Skeletal muscle tissue (tissue), 4 donors: ENCODE data around the gene F8. TPM values are rescaled to one million over a fixed set of nuclear protein-coding genes. Genes with fewer than 3 reads are reported as not detected.

Source experiments
- H3K27ac ChIP-seq: one replicate; pipeline ENCODE4 v1.7.0; 2013; ENCODE audit warnings: mild to moderate bottlenecking, low read depth, low read length, inconsistent platforms
- H3K27me3 ChIP-seq, 3 donors: one replicate each; pipeline ENCODE4 v1.7.0; 2013; ENCODE audit warnings: low read length in 3 of 3; ENCODE audit not compliant: control insufficient read depth in 3 of 3, insufficient read depth in 3 of 3
- H3K36me3 ChIP-seq, 3 donors: one replicate each; pipeline ENCODE4 v1.7.0; 2013; ENCODE audit warnings: low read length in 3 of 3; ENCODE audit not compliant: control insufficient read depth in 3 of 3, insufficient read depth in 3 of 3
- H3K4me1 ChIP-seq, 3 donors: one replicate each; pipeline ENCODE4 v1.7.0; 2013; ENCODE audit warnings: low read length in 3 of 3, mild to moderate bottlenecking in 3 of 3; ENCODE audit not compliant: control insufficient read depth in 3 of 3, insufficient read depth in 3 of 3
- H3K4me3 ChIP-seq, 3 donors: one replicate each; pipeline ENCODE4 v1.7.0; 2013; ENCODE audit warnings: low read length in 3 of 3
- H3K9ac ChIP-seq, 3 donors: one replicate each; pipeline ENCODE4 v1.7.0; 2013; ENCODE audit warnings: low read length in 3 of 3, mild to moderate bottlenecking in 3 of 3, moderate library complexity in 2 of 3, low read depth in 1 of 3
- H3K9me3 ChIP-seq, 3 donors: one replicate each; pipeline ENCODE4 v1.7.0; 2013; ENCODE audit warnings: low read length in 3 of 3; ENCODE audit not compliant: control insufficient read depth in 3 of 3
- total RNA-seq: library from RNA; depleted of rRNA; stranded (reverse); fragments of >200 nt; gene quantifications from one replicate; pipeline ENCODE4 v1.2.3, GENCODE V29; 2014
- donor health status: Osteomylitis.

F8 gene
- total RNA-seq, 1 donor from 2014 or later, result 4.2 TPM

DNA sequence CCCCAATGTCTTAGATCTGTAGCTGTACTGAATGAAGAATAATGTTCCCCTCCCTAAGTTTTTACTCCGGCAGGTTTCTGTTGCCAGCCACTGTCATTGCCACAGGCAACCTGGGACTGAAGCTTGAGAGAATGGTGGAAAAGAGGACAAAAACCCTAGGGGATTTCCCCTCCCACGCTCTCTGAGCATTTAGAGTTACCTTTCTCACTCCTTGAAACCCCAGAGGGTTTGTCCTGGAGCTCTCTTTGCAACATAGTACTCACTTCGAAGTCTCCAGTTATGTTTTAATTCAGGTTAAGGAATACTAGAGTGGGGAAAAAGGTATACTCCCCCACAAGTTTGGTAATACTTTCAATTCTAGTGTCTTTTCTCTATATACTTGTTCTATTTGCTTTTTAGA is 31.5 kb downstream of the F8 start:
- H3K27ac ChIP-seq, result no peak overlapping the region
- H3K27me3 ChIP-seq, result no peaks in the 10 kb centered on the region
- H3K4me3 ChIP-seq, result no peak overlapping the region
- no peaks in the 10 kb centered on the region for H3K9me3 ChIP-seq
- no peaks in the 10 kb centered on the region for H3K4me1 ChIP-seq
- H3K9ac ChIP-seq, result no peak overlapping the region
- no peaks in the 10 kb centered on the region for H3K36me3 ChIP-seq

DNA sequence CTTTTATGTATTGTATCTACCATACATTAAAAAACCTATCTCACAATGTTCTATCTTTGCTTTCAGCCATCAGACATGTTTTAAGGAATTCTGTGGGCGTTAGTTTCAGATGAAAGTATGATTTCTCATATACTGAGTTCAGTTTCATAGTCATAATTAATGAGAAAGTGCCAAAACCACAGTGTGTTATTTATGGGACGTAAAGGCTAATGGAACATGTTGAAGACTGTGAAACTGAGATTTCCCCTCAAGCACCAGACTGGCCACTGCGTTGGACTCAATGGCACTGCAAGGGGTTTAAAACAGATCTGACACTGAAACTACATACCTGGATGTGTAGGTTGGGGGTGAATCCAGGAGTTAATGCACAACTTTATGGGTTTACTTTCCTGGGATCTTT is 32.0 kb downstream of the F8 start:
- no peaks in the 10 kb centered on the region for H3K9me3 ChIP-seq
- no peak overlapping the region for H3K4me3 ChIP-seq
- H3K27ac ChIP-seq, result no peak overlapping the region
- H3K36me3 ChIP-seq, result no peaks in the 10 kb centered on the region
- H3K4me1 ChIP-seq, result no peaks in the 10 kb centered on the region
- no peak overlapping the region for H3K9ac ChIP-seq
- no peaks in the 10 kb centered on the region for H3K27me3 ChIP-seq

DNA sequence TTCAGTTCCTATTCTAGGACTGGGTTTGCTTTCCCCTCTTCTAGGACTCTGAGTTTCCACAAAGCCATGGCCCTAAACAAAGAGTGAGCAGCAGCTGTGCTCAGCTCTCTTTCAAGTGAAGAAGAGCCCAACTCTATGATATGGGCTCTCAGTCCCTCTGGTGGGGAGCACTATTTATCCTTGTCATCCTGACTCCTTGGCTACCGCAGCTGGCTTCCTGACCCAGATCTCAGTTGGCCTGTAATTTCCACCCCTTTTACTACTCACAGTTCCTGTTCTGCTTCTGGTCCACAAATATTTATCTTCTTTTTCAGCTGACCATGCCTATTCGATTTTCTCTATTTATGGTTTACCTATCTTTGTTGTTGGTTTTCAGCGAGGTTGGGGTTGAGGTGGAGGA is 33.8 kb downstream of the F8 start:
- H3K27ac ChIP-seq, result no peak overlapping the region
- H3K4me1 ChIP-seq, result no peaks in the 10 kb centered on the region
- no peaks in the 10 kb centered on the region for H3K27me3 ChIP-seq
- H3K36me3 ChIP-seq, result no peaks in the 10 kb centered on the region
- no peaks in the 10 kb centered on the region for H3K9me3 ChIP-seq
- no peak overlapping the region for H3K4me3 ChIP-seq
- H3K9ac ChIP-seq, result no peak overlapping the region

DNA sequence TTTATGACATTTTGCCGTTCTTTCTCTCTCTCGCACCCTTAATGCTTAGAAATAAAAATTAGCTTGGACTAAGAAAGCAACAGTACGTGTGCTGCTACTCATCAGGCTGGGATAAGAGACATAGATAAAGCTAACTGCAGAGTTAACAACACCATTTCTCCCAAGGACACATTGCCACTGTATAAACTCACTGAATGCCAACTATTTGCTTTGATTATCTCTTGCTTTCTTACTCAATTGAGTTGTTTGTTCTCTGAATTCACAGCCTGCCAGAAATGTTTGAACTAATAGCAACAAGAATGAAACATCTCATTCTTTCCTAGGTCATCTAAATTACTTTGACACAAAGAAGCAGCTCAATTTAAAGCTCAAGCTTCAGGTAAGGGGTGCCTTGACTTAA is 34.6 kb downstream of the F8 start:
- Histone ChIP-seq H3K27me3 (no peaks in the 10 kb centered on the region), H3K36me3 (no peaks in the 10 kb centered on the region), H3K4me3 (no peak overlapping the region), H3K9me3 (no peaks in the 10 kb centered on the region), H3K9ac (no peak overlapping the region), H3K4me1 (no peaks in the 10 kb centered on the region), H3K27ac (no peak overlapping the region)

GRCh38 chrX:154986826-154987575 is 35.5 kb downstream of the F8 start:
- Histone ChIP-seq H3K27ac (no peak overlapping the region), H3K9ac (no peak overlapping the region), H3K9me3 (no peaks in the 10 kb centered on the region), H3K4me3 (no peak overlapping the region), H3K4me1 (no peaks in the 10 kb centered on the region), H3K27me3 (no peaks in the 10 kb centered on the region), H3K36me3 (no peaks in the 10 kb centered on the region)

DNA sequence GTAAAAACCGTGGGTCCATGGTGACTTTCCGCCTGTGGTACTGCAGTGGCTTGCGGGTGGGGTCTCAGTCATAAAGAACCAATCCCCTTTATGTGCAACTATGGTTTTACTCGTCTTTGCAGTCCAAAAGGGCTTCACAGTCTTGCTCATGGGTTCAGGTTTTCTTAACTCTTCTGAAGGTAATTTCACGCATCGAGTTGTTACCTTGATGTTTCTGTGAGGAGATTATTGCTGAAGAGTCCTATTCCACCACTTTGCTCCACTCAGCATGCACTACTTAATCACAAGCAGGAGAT is 41.5 kb downstream of the F8 start:
- H3K27me3 ChIP-seq, result no peaks in the 10 kb centered on the region
- H3K4me3 ChIP-seq, result peak overlapping the region in 2 of 3 donors; percentile 69 to 71
- H3K4me1 ChIP-seq, result peaks cover 0 to 6% (median 3%) of the 10 kb centered on the region in 3 donors
- H3K36me3 ChIP-seq, result no peaks in the 10 kb centered on the region
- H3K9me3 ChIP-seq, result no peaks in the 10 kb centered on the region
- no peak overlapping the region for H3K27ac ChIP-seq
- peak overlapping the region; percentile 68 to 76 (median 70) for H3K9ac ChIP-seq

- no peaks in the 10 kb centered on the region for H3K36me3 ChIP-seq
- no peak overlapping the region for H3K27ac ChIP-seq
- no peaks in the 10 kb centered on the region for H3K27me3 ChIP-seq
- peaks cover 0 to 6% (median 3%) of the 10 kb centered on the region in 3 donors for H3K4me1 ChIP-seq
- peak overlapping the region; percentile 69 to 72 (median 71) for H3K4me3 ChIP-seq
- no peaks in the 10 kb centered on the region for H3K9me3 ChIP-seq
- peak overlapping the region; percentile 68 to 76 (median 70) for H3K9ac ChIP-seq
Observed at GRCh38 chrX:154980330-154981115, 42.0 kb downstream of the F8 start.

- Histone ChIP-seq H3K9ac (no peak overlapping the region), H3K36me3 (no peaks in the 10 kb centered on the region), H3K4me1 (peaks cover 0 to 6% (median 3%) of the 10 kb centered on the region in 3 donors), H3K9me3 (no peaks in the 10 kb centered on the region), H3K27ac (no peak overlapping the region), H3K4me3 (no peak overlapping the region), H3K27me3 (no peaks in the 10 kb centered on the region)
Observed at GRCh38 chrX:154979629-154980028, 42.9 kb downstream of the F8 start.

DNA sequence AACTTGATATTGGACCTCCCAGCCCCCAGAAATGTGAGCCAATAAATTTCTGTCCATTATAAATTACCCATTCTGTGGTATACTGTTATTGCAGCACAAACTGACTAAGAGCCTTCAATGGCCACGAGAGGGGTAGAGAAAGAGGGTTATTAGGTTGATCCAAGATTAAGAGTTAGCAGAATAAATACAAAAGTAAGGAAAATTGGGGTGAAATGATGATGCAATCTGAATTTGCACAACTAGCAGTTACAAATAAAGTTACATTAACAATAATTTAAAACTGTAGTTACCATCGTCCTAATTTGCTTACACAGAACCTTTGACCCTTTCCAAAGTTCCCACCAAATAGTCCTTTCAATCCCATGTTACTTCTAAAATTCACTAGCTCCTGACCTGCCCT is 54.2 kb downstream of the F8 start:
- Histone ChIP-seq H3K27me3 (no peaks in the 10 kb centered on the region), H3K36me3 (no peaks in the 10 kb centered on the region), H3K4me3 (no peak overlapping the region), H3K4me1 (no peaks in the 10 kb centered on the region), H3K9ac (no peak overlapping the region), H3K27ac (no peak overlapping the region), H3K9me3 (no peaks in the 10 kb centered on the region)

DNA sequence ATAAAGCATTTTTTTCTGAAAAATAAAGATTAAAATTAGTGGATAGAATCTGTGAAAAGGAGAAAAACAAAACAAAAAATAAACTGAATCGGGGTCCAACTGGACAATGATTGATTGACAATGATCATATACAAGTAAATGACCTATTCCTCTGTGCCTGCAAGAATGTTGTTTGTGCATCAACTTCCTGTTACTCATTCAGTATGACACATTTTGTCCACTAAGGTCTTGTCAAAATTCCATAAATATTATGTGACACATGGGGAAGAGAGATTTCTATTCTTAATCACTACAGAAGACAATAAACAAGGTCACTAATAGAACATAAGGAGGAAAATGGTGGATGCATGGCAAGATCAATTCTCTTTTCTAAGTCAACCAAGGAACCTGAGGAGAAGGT is 54.9 kb downstream of the F8 start:
- Histone ChIP-seq H3K27ac (no peak overlapping the region), H3K4me3 (no peak overlapping the region), H3K36me3 (no peaks in the 10 kb centered on the region), H3K9ac (no peak overlapping the region), H3K9me3 (no peaks in the 10 kb centered on the region), H3K4me1 (no peaks in the 10 kb centered on the region), H3K27me3 (no peaks in the 10 kb centered on the region)
